SK-N-SH (cell line): Measurements from ENCODE around the gene PTPN2.
A peak's percentile ranks its signal among the peaks of the same experiment; 100 is the strongest.

Experiments
- CTCF ChIP-seq: fragments of 200-600 bp; sonication (generic); IDR thresholded peaks from 2 replicates; pipeline ENCODE4 v1.6.1; 2017; ENCODE audit warnings: antibody characterized with exemption, mild to moderate bottlenecking, moderate library complexity
- JUND ChIP-seq: IDR thresholded peaks from 2 replicates; pipeline ENCODE4 v1.4.0; 2012
- MAX ChIP-seq: IDR thresholded peaks from 2 replicates; pipeline ENCODE4 v1.4.0; 2012; ENCODE audit warnings: low read depth
- NRF1 ChIP-seq: IDR thresholded peaks from 2 replicates; pipeline ENCODE4 v1.6.1; 2012; ENCODE audit warnings: low read depth, mild to moderate bottlenecking, low read length
- POLR2AphosphoS5 ChIP-seq: IDR thresholded peaks from 2 replicates; pipeline ENCODE4 v1.6.1; 2012; ENCODE audit warnings: low read depth, low read length
- RCOR1 ChIP-seq: fragments of 150-350 bp; IDR thresholded peaks from 2 replicates; pipeline ENCODE4 v1.6.1; 2017; ENCODE audit warnings: antibody characterized with exemption, low read length
- REST ChIP-seq: IDR thresholded peaks from 2 replicates; pipeline ENCODE4 v1.6.1; 2012; ENCODE audit warnings: mild to moderate bottlenecking, low read depth, low read length, moderate library complexity
- SMC3 ChIP-seq: IDR thresholded peaks from 2 replicates; pipeline ENCODE4 v1.6.1; 2012; ENCODE audit warnings: low read depth, low read length, improper control_type of control experiment
- TAF1 ChIP-seq: IDR thresholded peaks from 2 replicates; pipeline ENCODE4 v1.6.1; 2012; ENCODE audit warnings: low read depth, mild to moderate bottlenecking, low read length, moderate library complexity, borderline replicate concordance
- USF1 ChIP-seq: IDR thresholded peaks from 2 replicates; pipeline ENCODE4 v1.4.0; 2012; ENCODE audit warnings: low read depth, borderline replicate concordance

- TF ChIP-seq NRF1 (peak; percentile 85), RCOR1 (no peak), TAF1 (peak; percentile 57), CTCF (no peak), REST (no peak), USF1 (no peak), JUND (no peak), POLR2AphosphoS5 (peak; percentile 95), SMC3 (no peak), MAX (peak; percentile 81)
Measured at GRCh38 chr18:12883684-12884405, at the start of gene PTPN2.
